HepG2 (cell line): ENCODE results near the gene OGFOD3. TPM values are rescaled to one million over a fixed set of nuclear protein-coding genes. Genes with fewer than 3 reads are reported as not detected.

Experiments used
- ATAC-seq: fragments of 200-7000 bp; cut with Tn5 transposase; 3 replicates; pipeline ENCODE4 v1.9.1; 2020; ENCODE audit warnings: mild to moderate bottlenecking, moderate library complexity
- BruUV-seq: library from RNA; stranded (reverse); fragments of 400-500 nt; replicated peaks from 2 replicates; lab custom pipeline; 2021; lab: Mats Ljungman, UMichigan
- CTCF ChIA-PET: fragments of 300-600 bp; formaldehyde crosslinking; extraction: SDS; loops from one replicate; lab custom pipeline; 2021; ENCODE audit warnings: low total read pairs, inconsistent platforms, low intra/inter-chr PET ratio; lab: Yijun Ruan, JAX
- POLR2A ChIA-PET: fragments of 350-600 bp; sonication (Branson Sonifier 250); formaldehyde crosslinking; loops from one replicate; lab custom pipeline; 2020; ENCODE audit warnings: antibody characterized with exemption, inconsistent platforms; lab: Yijun Ruan, JAX
- DNase-seq: peaks from one replicate; pipeline ENCODE4 v3.0.0-alpha.2; 2015; ENCODE audit warnings: low spot score
- FAIRE-seq: peaks from 3 replicates; lab custom pipeline; 2011; peaks lifted over from hg19 to GRCh38; lab: Jason Lieb, UNC
- H2AFZ ChIP-seq: one replicate; pipeline ENCODE4 v1.6.1; 2011; ENCODE audit warnings: low read length, inconsistent platforms
- H3K27ac ChIP-seq: fragments of 300-600 bp; 3 replicates; pipeline ENCODE4 v1.8.0; 2011; ENCODE audit warnings: mixed run types, mild to moderate bottlenecking, mixed read lengths, low read length, inconsistent platforms; ENCODE audit not compliant: insufficient read depth; ENCODE audit errors: extremely low read length
- H3K27me3 ChIP-seq, 2 experiments: fragments of 200-600 bp in 1 of 2; 2 replicates in 1 of 2; 3 replicates in 1 of 2; pipeline versions ENCODE4 v1.6.0 to v1.8.0; 2011; ENCODE audit warnings: low read length in 2 of 2, mild to moderate bottlenecking in 2 of 2, moderate library complexity in 2 of 2, inconsistent platforms in 1 of 2; ENCODE audit not compliant: insufficient read depth in 2 of 2, control insufficient read depth in 1 of 2
- H3K36me3 ChIP-seq, 2 experiments: fragments of 200-600 bp in 1 of 2; replicated peaks in 1 of 2; 2 replicates in 1 of 2; 3 replicates in 1 of 2; pipeline versions ENCODE4 v1.5.1 to v1.8.0; 2011; ENCODE audit warnings: low read length in 2 of 2, inconsistent platforms in 1 of 2; ENCODE audit not compliant: insufficient read depth in 2 of 2, control insufficient read depth in 1 of 2
- H3K4me1 ChIP-seq: 2 replicates; pipeline ENCODE4 v1.5.1; 2012; ENCODE audit warnings: low read length, inconsistent platforms; ENCODE audit not compliant: insufficient read depth
- H3K4me2 ChIP-seq: 2 replicates; pipeline ENCODE4 v1.6.0; 2011; ENCODE audit warnings: low read depth, low read length, inconsistent platforms
- H3K4me3 ChIP-seq, 3 experiments: fragments of 200-600 bp in 1 of 3; sonication (generic), shearing (Covaris generic) in 1 of 3; replicated peaks in 1 of 3; 2 replicates each; pipeline ENCODE4 v1.5.1; 2011 to 2016; ENCODE audit warnings: low read length in 3 of 3, inconsistent platforms in 2 of 3, low read depth in 2 of 3, mild to moderate bottlenecking in 2 of 3, control low read depth in 1 of 3, mixed read lengths in 1 of 3; ENCODE audit not compliant: insufficient read depth in 1 of 3
- H3K79me2 ChIP-seq: one replicate; pipeline ENCODE4 v1.6.1; 2011; ENCODE audit warnings: low read length, inconsistent platforms; ENCODE audit not compliant: insufficient read depth
- H3K9ac ChIP-seq: 2 replicates; pipeline ENCODE4 v1.6.0; 2011; ENCODE audit warnings: mild to moderate bottlenecking, low read depth, low read length, inconsistent platforms; ENCODE audit not compliant: insufficient read depth
- H3K9me3 ChIP-seq: 2 replicates; pipeline ENCODE4 v1.5.1; 2012; ENCODE audit warnings: mild to moderate bottlenecking, low read length
- H4K20me1 ChIP-seq: 2 replicates; pipeline ENCODE4 v1.6.0; 2011; ENCODE audit warnings: inconsistent platforms, mild to moderate bottlenecking, low read length, moderate library complexity; ENCODE audit not compliant: insufficient read depth
- NKX3-1 ChIP-seq: sonication (generic); formaldehyde crosslinking; IDR thresholded peaks from 2 replicates; pipeline ENCODE4 v1.5.0; 2020; ENCODE audit warnings: missing genetic modification reagents
- PITX1 ChIP-seq: sonication (generic); formaldehyde crosslinking; IDR thresholded peaks from 2 replicates; pipeline ENCODE4 v1.5.1; 2020; ENCODE audit warnings: mild to moderate bottlenecking, missing genetic modification reagents
- TARDBP ChIP-seq: sonication (generic); formaldehyde crosslinking; IDR thresholded peaks from 2 replicates; pipeline ENCODE4 v1.8.0; 2022; ENCODE audit warnings: mild to moderate bottlenecking, missing genetic modification reagents
- ZBTB7B ChIP-seq: sonication (generic); formaldehyde crosslinking; IDR thresholded peaks from 2 replicates; pipeline ENCODE4 v1.4.0; 2020; ENCODE audit warnings: missing genetic modification reagents
- ZNF558 ChIP-seq: sonication (generic); formaldehyde crosslinking; IDR thresholded peaks from 2 replicates; pipeline ENCODE4 v1.9.0; 2022; ENCODE audit warnings: mild to moderate bottlenecking, missing genetic modification reagents, borderline replicate concordance
- ZNF709 ChIP-seq: sonication (generic); formaldehyde crosslinking; IDR thresholded peaks from 2 replicates; pipeline ENCODE4 v1.5.0; 2020; ENCODE audit warnings: mild to moderate bottlenecking, missing genetic modification reagents
- ZNF800 ChIP-seq: sonication (generic); formaldehyde crosslinking; IDR thresholded peaks from 2 replicates; pipeline ENCODE4 v1.4.0; 2020; ENCODE audit warnings: missing genetic modification reagents
- WGBS: methylation state at CpG from one replicate; pipeline ENCODE4 v1.1.6; 2017; ENCODE audit warnings: low lambda C conversion rate; 5-methylcytosine and 5-hydroxymethylcytosine counted together
- in situ Hi-C: cut with HindIII; loops from 2 replicates; pipeline ENCODE4 v1.10.0; 2017; ENCODE audit warnings: low pct_unique_long_range_greater_than_20kb; ENCODE audit not compliant: extremely low pct_ligation_motif_present
- intact Hi-C: fragments of 100-400 bp; cut with micrococcal nuclease; formaldehyde crosslinking; loops from one replicate; pipeline ENCODE4 v1.10.0; 2022; ENCODE audit not compliant: unreplicated experiment
- polyA plus RNA-seq, 8 experiments: library from polyadenylated mRNA; depleted of rRNA in 3 of 8; stranded (reverse) in 7 of 8; unstranded in 1 of 8; fragments of >200 nt; fragmentation: Illumina TruSeq in 4 of 8; extraction: Trizol in 4 of 8; gene quantifications; 2 replicates each; pipeline versions ENCODE4 v1.2.1 to v1.2.3, GENCODE V29; 2011 to 2016; ENCODE audit warnings: low read depth in 4 of 8, missing spikeins in 1 of 8, mixed read lengths in 1 of 8; ENCODE audit not compliant: insufficient read depth in 1 of 8
- total RNA-seq, 5 experiments: library from RNA; depleted of rRNA; stranded (reverse); fragments of >200 nt; fragmentation: Illumina TruSeq; extraction: Trizol; gene quantifications; 2 replicates each; pipeline ENCODE4 v1.2.3, GENCODE V29; 2016; ENCODE audit warnings: low read depth in 1 of 5

Gene OGFOD3
- total and polyA plus RNA-seq, 2 of the 13 experiments (the other 11 are each of a cell fraction or from before 2014, with no cell fraction given), result 40.0 to 42.1 TPM

GRCh38 chr17:82434216-82434565 lies 15.8 kb upstream of the OGFOD3 start:
- intact Hi-C loops, result no loop called here
- no peak overlapping the region for H3K4me3 ChIP-seq
- BruUV-seq, result no TSS peak
- no peak overlapping the region for H3K9ac ChIP-seq
- CTCF ChIA-PET, result no interaction called here
- in situ Hi-C loops, result no loop called here
- no peak for FAIRE-seq
- H2AFZ ChIP-seq, result no peak overlapping the region
- TF ChIP-seq PITX1 (CRISPR knock-in tag) (no peak), ZNF800 (CRISPR knock-in tag) (no peak), ZBTB7B (CRISPR knock-in tag) (no peak), NKX3-1 (CRISPR knock-in tag) (no peak), ZNF709 (CRISPR knock-in tag) (no peak), TARDBP (CRISPR knock-in tag) (no peak), ZNF558 (CRISPR knock-in tag) (no peak)
- TF ChIP-seq, all 625 proteins: peak for 0
- Histone ChIP-seq H3K79me2 (no peaks in the 10 kb centered on the region), H4K20me1 (no peaks in the 10 kb centered on the region), H3K27me3 (no peaks in the 10 kb centered on the region), H3K4me2 (no peak overlapping the region), H3K36me3 (peaks cover 10 to 12% of the 10 kb centered on the region in 2 experiments; a peak in 4 of 5 replicates), H3K9me3 (no peaks in the 10 kb centered on the region), H3K4me1 (no peaks in the 10 kb centered on the region), H3K27ac (no peak overlapping the region)
- DNase-seq (no peak), ATAC-seq (no peak)
- 97% methylated on average over 3 of the region's 3 CpGs for WGBS
- POLR2A ChIA-PET, result no interaction called here
